IMR-90 (cell line): Measurements from ENCODE around the gene TMIGD1. TPM values are rescaled to one million over a fixed set of nuclear protein-coding genes. Genes with fewer than 3 reads are reported as not detected.

Source experiments
- ATAC-seq: fragments of 200-7000 bp; cut with Tn5 transposase; 2 replicates; pipeline ENCODE4 v1.9.1; 2020; ENCODE audit warnings: low read depth, mild to moderate bottlenecking, moderate library complexity
- BruUV-seq: library from RNA; stranded (reverse); fragments of 400-500 nt; replicated peaks from 2 replicates; lab custom pipeline; 2021; lab: Mats Ljungman, UMichigan
- CTCF ChIA-PET: fragments of 300-600 bp; formaldehyde crosslinking; extraction: SDS; loops from one replicate; lab custom pipeline; 2021; ENCODE audit warnings: antibody characterized with exemption; lab: Yijun Ruan, JAX
- POLR2A ChIA-PET: fragments of 300-600 bp; sonication (Branson Sonifier 250); formaldehyde crosslinking; loops from one replicate; lab custom pipeline; 2022; ENCODE audit warnings: antibody characterized with exemption; ENCODE audit not compliant: unreplicated experiment; lab: Charles Lee
- DNase-seq: peaks from one replicate; pipeline ENCODE4 v3.0.0; 2013
- H2AFZ ChIP-seq: replicated peaks from 2 replicates; pipeline ENCODE3; 2013; ENCODE audit warnings: low read length, mild to moderate bottlenecking; ENCODE audit not compliant: poor library complexity
- H2AK5ac ChIP-seq: 2 replicates; pipeline ENCODE4 v1.6.1; 2013; ENCODE audit warnings: low read depth, low read length, inconsistent platforms
- H2AK9ac ChIP-seq: replicated peaks from 2 replicates; pipeline ENCODE3; 2013; ENCODE audit warnings: mild to moderate bottlenecking, low read depth, low read length, moderate library complexity; ENCODE audit not compliant: poor library complexity
- H2BK120ac ChIP-seq: 2 replicates; pipeline ENCODE4 v1.6.1; 2013; ENCODE audit warnings: low read depth, low read length, inconsistent platforms
- H2BK15ac ChIP-seq: 3 replicates; pipeline ENCODE4 v1.6.1; 2013; ENCODE audit warnings: low read depth, low read length, inconsistent platforms
- H2BK20ac ChIP-seq: 2 replicates; pipeline ENCODE4 v1.6.1; 2013; ENCODE audit warnings: low read depth, mild to moderate bottlenecking, inconsistent platforms, low read length, moderate library complexity
- H2BK5ac ChIP-seq: 2 replicates; pipeline ENCODE4 v1.6.1; 2013; ENCODE audit warnings: mild to moderate bottlenecking, low read depth, low read length, inconsistent platforms; ENCODE audit not compliant: poor library complexity, severe bottlenecking
- H3K14ac ChIP-seq: replicated peaks from 2 replicates; pipeline ENCODE4 v1.6.1; 2013; ENCODE audit warnings: low read depth, low read length, inconsistent platforms
- H3K18ac ChIP-seq: 2 replicates; pipeline ENCODE4 v1.6.1; 2013; ENCODE audit warnings: low read depth, low read length, control low read depth
- H3K23ac ChIP-seq: 2 replicates; pipeline ENCODE4 v1.6.1; 2013; ENCODE audit warnings: low read depth, low read length, inconsistent platforms
- H3K27ac ChIP-seq: 2 replicates; pipeline ENCODE4 v1.5.1; 2013; ENCODE audit warnings: mild to moderate bottlenecking, control low read depth, low read length; ENCODE audit not compliant: insufficient read depth
- H3K27me3 ChIP-seq: 2 replicates; pipeline ENCODE4 v1.6.1; 2013; ENCODE audit warnings: low read length; ENCODE audit not compliant: control insufficient read depth, insufficient read depth
- H3K36me3 ChIP-seq: 2 replicates; pipeline ENCODE4 v1.6.1; 2013; ENCODE audit warnings: low read length, mixed read lengths; ENCODE audit not compliant: control insufficient read depth, insufficient read depth
- H3K4ac ChIP-seq: 2 replicates; pipeline ENCODE4 v1.6.1; 2013; ENCODE audit warnings: low read depth, low read length, inconsistent platforms
- H3K4me1 ChIP-seq: 2 replicates; pipeline ENCODE4 v1.6.1; 2013; ENCODE audit warnings: low read length, mixed read lengths; ENCODE audit not compliant: control insufficient read depth, insufficient read depth
- H3K4me2 ChIP-seq: 2 replicates; pipeline ENCODE4 v1.6.1; 2013; ENCODE audit warnings: low read depth, mild to moderate bottlenecking, control low read depth, low read length, moderate library complexity
- H3K4me3 ChIP-seq: 2 replicates; pipeline ENCODE4 v1.5.1; 2013; ENCODE audit warnings: low read depth, mild to moderate bottlenecking, control low read depth, low read length, moderate library complexity; ENCODE audit not compliant: insufficient read depth
- H3K56ac ChIP-seq: 2 replicates; pipeline ENCODE4 v1.6.1; 2013; ENCODE audit warnings: low read length, inconsistent platforms; ENCODE audit not compliant: insufficient read depth; ENCODE audit errors: extremely low read depth
- H3K79me1 ChIP-seq, 2 experiments: 2 replicates each; pipeline ENCODE4 v1.6.1; 2013; ENCODE audit warnings: low read length in 2 of 2, inconsistent platforms in 1 of 2, low read depth in 1 of 2
- H3K9ac ChIP-seq: 2 replicates; pipeline ENCODE4 v1.6.1; 2013; ENCODE audit warnings: low read depth, low read length, control low read depth
- H3K9me1 ChIP-seq: 2 replicates; pipeline ENCODE4 v1.6.1; 2013; ENCODE audit warnings: low read length, inconsistent platforms; ENCODE audit not compliant: insufficient read depth
- H3K9me3 ChIP-seq: 2 replicates; pipeline ENCODE4 v1.6.1; 2013; ENCODE audit warnings: low read length; ENCODE audit not compliant: control insufficient read depth, insufficient read depth
- H4K20me1 ChIP-seq: 2 replicates; pipeline ENCODE4 v1.6.1; 2013; ENCODE audit warnings: low read length, inconsistent platforms; ENCODE audit not compliant: insufficient read depth
- H4K5ac ChIP-seq: 2 replicates; pipeline ENCODE4 v1.6.1; 2013; ENCODE audit warnings: mild to moderate bottlenecking, low read depth, low read length, control low read depth
- H4K8ac ChIP-seq, 2 experiments: 2 replicates each; pipeline ENCODE4 v1.6.1; 2013; ENCODE audit warnings: low read depth in 2 of 2, low read length in 2 of 2, control low read depth in 1 of 2, inconsistent platforms in 1 of 2
- H4K91ac ChIP-seq: 2 replicates; pipeline ENCODE4 v1.6.1; 2013; ENCODE audit warnings: low read depth, low read length, inconsistent platforms; ENCODE audit not compliant: insufficient read depth
- BHLHE40 ChIP-seq: fragments of 150-350 bp; IDR thresholded peaks from 2 replicates; pipeline ENCODE4 v1.6.1; 2016; ENCODE audit warnings: mild to moderate bottlenecking, low read depth, low read length
- CEBPB ChIP-seq: IDR thresholded peaks from 2 replicates; pipeline ENCODE4 v1.6.1; 2012; ENCODE audit warnings: low read depth, low read length, improper control_type of control experiment
- MAFK ChIP-seq: IDR thresholded peaks from 2 replicates; pipeline ENCODE4 v1.6.1; 2012; ENCODE audit warnings: low read depth, low read length, improper control_type of control experiment
- MXI1 ChIP-seq: IDR thresholded peaks from 2 replicates; pipeline ENCODE4 v1.6.1; 2012; ENCODE audit warnings: low read depth, mild to moderate bottlenecking, low read length, moderate library complexity, borderline replicate concordance
- SMC3 ChIP-seq: fragments of 150-350 bp; IDR thresholded peaks from 2 replicates; pipeline ENCODE4 v1.6.1; 2016; ENCODE audit warnings: low read depth, mild to moderate bottlenecking, antibody characterized with exemption, low read length, moderate library complexity
- WGBS, 2 experiments: methylation state at CpG; one replicate each; pipeline versions ENCODE4 v1.1.5 to v1.1.7; 2013; ENCODE audit warnings: missing lambda C conversion rate in 2 of 2; ENCODE audit not compliant: insufficient read length in 1 of 2; ENCODE audit errors: extremely low coverage in 2 of 2; 5-methylcytosine and 5-hydroxymethylcytosine counted together
- dilution Hi-C: fragments of 300-500 bp; cut with HindIII; formaldehyde crosslinking; loops from one replicate; pipeline ENCODE4 v1.14.3; 2018; ENCODE audit warnings: low sequenced_read_pairs; ENCODE audit not compliant: unreplicated experiment
- in situ Hi-C: fragments of 300-500 bp; cut with MboI; formaldehyde crosslinking; loops from 3 replicates; pipeline ENCODE4 v1.14.3; 2019; ENCODE audit warnings: low sequenced_read_pairs, inconsistent platforms, mixed read lengths
- intact Hi-C: fragments of 100-400 bp; cut with micrococcal nuclease; formaldehyde crosslinking; loops from 2 replicates; pipeline ENCODE4 v1.10.0; 2022
- polyA plus RNA-seq, 3 experiments: library from polyadenylated mRNA; depleted of rRNA; stranded (reverse); fragments of >200 nt; gene quantifications; 2 replicates each; pipeline ENCODE4 v1.2.3, GENCODE V29; 2012; ENCODE audit warnings: low replicate concordance in 1 of 3
- total RNA-seq: library from RNA; depleted of rRNA; stranded (reverse); fragments of >200 nt; gene quantifications from 2 replicates; pipeline ENCODE4 v1.2.3, GENCODE V29; 2012

TMIGD1 gene
- total and polyA plus RNA-seq, 2 of the 4 experiments (the other 2 are of a cell fraction), result not detected

- dilution Hi-C loops, result no loop called here
- H3K9ac ChIP-seq, result 0 out of 2 replicates have a peak overlapping the region, but pooled peaks have one; percentile 11
- peak; percentile 36 for ATAC-seq
- H2AK9ac ChIP-seq, result no peak overlapping the region
- H2BK120ac ChIP-seq, result peak overlapping the region; percentile 83
- 52% methylated on average over 5 of the region's 12 CpGs; no CpG with 5 or more reads in 1 of the 2 experiments for WGBS, 2 experiments
- peaks cover 20% of the 10 kb centered on the region for H3K4me1 ChIP-seq
- peak overlapping the region; percentile 62 for H4K91ac ChIP-seq
- H3K4ac ChIP-seq, result peak overlapping the region; percentile 34
- H4K5ac ChIP-seq, result peak overlapping the region; percentile 32
- peak overlapping the region; percentile 83 for H2AFZ ChIP-seq
- H4K8ac ChIP-seq, result peak overlapping the region; percentile 4 to 75; a peak in 3 of 4 replicates
- H3K18ac ChIP-seq, result peak overlapping the region; percentile 53
- H3K27ac ChIP-seq, result peak overlapping the region; percentile 21; the same call in 1 of the 2 replicates
- in situ Hi-C loops, result no loop called here
- ChIA-PET POLR2A (no interaction called here), CTCF (no interaction called here)
- peak overlapping the region; percentile 51; the same call in 1 of the 3 replicates for H2BK15ac ChIP-seq
- peak; percentile 87 for DNase-seq
- H3K9me3 ChIP-seq, result no peaks in the 10 kb centered on the region
- H3K56ac ChIP-seq, result no peak overlapping the region
- no peak overlapping the region for H3K4me3 ChIP-seq
- peaks cover 13% of the 10 kb centered on the region for H3K9me1 ChIP-seq
- no peaks in the 10 kb centered on the region for H3K36me3 ChIP-seq
- no peaks in the 10 kb centered on the region for H3K27me3 ChIP-seq
- H3K4me2 ChIP-seq, result peak overlapping the region; percentile 44
- peak overlapping the region; percentile 24 for H3K14ac ChIP-seq
- peaks cover 8 to 23% of the 10 kb centered on the region in 2 experiments for H3K79me1 ChIP-seq
- H4K20me1 ChIP-seq, result peaks cover 20% of the 10 kb centered on the region; the same call in 1 of the 2 replicates
- H2BK5ac ChIP-seq, result peak overlapping the region; percentile 30
- H3K23ac ChIP-seq, result peak overlapping the region; percentile 32
- no peak for TF ChIP-seq BHLHE40
- TF ChIP-seq MAFK, result no peak
- peak; percentile 66 for TF ChIP-seq CEBPB
- TF ChIP-seq MXI1, result 0 out of 2 replicates have a peak, but pooled peaks have one; percentile 26
- peak; percentile 9; the same call in 1 of the 2 replicates for TF ChIP-seq SMC3
- H2BK20ac ChIP-seq, result peak overlapping the region; percentile 47
- H2AK5ac ChIP-seq, result peak overlapping the region; percentile 31; the same call in 1 of the 2 replicates
- no TSS peak for BruUV-seq
- intact Hi-C loops, result loop anchor here (1.0 to 5.0 kb wide), 3 partner anchors 27 to 85 kb away; partner anchors contain the start of gene BLMH
These were observed 43.0 kb upstream of the TMIGD1 start for GRCh38 chr17:30376621-30377452.
